Measurements from ENCODE around the gene NTN1.

DNA sequence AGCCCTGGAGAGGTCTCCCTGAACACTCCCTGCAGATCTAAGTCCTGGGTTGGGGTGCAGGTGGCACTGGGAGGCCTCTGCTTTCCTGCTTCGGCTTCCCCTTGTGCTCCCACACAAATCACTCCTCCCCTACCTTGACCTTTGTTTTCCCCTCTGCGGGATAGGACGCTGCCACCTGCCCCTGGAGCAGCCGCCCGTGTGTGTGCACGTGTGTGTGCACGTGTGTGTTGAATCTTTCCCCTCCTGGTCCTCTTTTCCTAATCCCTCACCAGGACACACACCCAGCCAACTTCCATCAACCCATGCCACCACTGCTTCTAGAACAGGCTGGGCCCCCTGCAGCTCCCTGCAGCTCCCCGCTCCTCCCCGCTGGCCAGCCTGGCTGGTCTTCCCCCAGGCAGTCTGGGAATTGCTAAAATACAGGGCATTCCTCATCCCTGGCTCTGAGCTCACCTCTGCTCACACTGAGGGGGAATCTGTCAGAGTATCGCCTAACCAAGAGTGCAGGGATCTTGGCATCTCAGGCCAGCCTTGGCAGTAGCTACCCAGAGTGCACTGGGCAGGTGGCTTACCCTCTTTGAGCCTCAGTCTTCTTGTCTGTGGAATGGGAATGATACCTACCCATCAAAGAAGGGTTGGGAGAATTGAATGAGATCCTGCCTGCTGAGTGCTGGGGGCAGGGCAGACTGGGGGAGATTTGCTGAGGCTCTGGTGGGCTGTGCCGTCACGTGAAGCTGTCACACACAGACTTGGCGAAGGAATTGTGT, 198.5 kb downstream of the NTN1 start:
- TF ChIP-seq, protein P1, sequence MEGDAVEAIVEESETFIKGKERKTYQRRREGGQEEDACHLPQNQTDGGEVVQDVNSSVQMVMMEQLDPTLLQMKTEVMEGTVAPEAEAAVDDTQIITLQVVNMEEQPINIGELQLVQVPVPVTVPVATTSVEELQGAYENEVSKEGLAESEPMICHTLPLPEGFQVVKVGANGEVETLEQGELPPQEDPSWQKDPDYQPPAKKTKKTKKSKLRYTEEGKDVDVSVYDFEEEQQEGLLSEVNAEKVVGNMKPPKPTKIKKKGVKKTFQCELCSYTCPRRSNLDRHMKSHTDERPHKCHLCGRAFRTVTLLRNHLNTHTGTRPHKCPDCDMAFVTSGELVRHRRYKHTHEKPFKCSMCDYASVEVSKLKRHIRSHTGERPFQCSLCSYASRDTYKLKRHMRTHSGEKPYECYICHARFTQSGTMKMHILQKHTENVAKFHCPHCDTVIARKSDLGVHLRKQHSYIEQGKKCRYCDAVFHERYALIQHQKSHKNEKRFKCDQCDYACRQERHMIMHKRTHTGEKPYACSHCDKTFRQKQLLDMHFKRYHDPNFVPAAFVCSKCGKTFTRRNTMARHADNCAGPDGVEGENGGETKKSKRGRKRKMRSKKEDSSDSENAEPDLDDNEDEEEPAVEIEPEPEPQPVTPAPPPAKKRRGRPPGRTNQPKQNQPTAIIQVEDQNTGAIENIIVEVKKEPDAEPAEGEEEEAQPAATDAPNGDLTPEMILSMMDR (conservative IDR thresholded peaks at IDR 0.05): no peak
- TF ChIP-seq EZH2 (IDR thresholded peaks at IDR 0.05; ENCODE audit: low read depth): no peak

All from PC-9 (cell line).